ENCODE measurements around the gene TMEM37. TPM values are rescaled to one million over a fixed set of nuclear protein-coding genes. Genes with fewer than 3 reads are reported as not detected.
A peak's percentile ranks its signal among the peaks of the same experiment; 100 is the strongest.

The TMEM37 gene
- total and polyA plus RNA-seq, 9 of the 15 experiments (the other 6 are each of a cell fraction or from before 2014, with no cell fraction given): 0.03 to 0.64 (median 0.31) TPM; not detected in 1

DNA sequence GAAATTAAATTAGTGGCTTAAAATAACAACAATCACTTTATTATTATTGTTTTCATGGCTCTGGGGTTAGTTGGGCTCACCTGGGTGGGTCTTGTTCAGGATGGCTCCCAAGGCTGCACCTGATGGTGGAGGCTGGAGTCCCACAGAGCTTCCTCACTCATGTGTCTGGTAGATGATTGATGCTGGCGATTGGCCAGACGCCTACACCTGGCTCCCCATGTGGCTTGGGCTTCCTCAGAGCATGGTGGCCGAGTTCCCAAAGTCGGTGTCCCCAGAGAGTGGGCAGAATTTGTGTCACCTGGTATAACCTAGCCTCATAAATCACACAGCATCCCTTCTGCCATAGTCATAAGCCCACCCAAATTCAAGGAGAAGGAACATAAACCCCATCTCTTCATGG is 46.7 kb upstream of the TMEM37 start:
- Histone ChIP-seq H4K20me1 (replicated peaks; ENCODE audit: control insufficient read depth, insufficient read depth, low read length) (no peaks in the 10 kb centered on the region), H3K27me3 (ENCODE audit: control insufficient read depth in 2 of 2, insufficient read depth in 2 of 2, low read length in 2 of 2) (peaks cover 4 to 15% of the 10 kb centered on the region in 2 experiments; a peak in 3 of 5 replicates), H3K4me1 (replicated peaks in 1 of 2; ENCODE audit: control insufficient read depth in 2 of 2, insufficient read depth in 2 of 2, low read length in 2 of 2) (peaks cover 0 to 8% of the 10 kb centered on the region in 2 experiments; a peak in 3 of 5 replicates), H3K9me1 (ENCODE audit: control insufficient read depth, insufficient read depth, low read length) (no peaks in the 10 kb centered on the region), H3K9ac (ENCODE audit: insufficient read depth in 1 of 2, low read depth in 2 of 2, low read length in 2 of 2) (no peak overlapping the region), H3K4me2 (ENCODE audit: insufficient read depth, low read length) (no peak overlapping the region), H3K79me2 (ENCODE audit: control insufficient read depth, insufficient read depth, low read length) (no peaks in the 10 kb centered on the region), H3K4me3 (no peak overlapping the region), H3K9me3 (replicated peaks; ENCODE audit: control insufficient read depth, insufficient read depth, low read depth, low read length) (no peaks in the 10 kb centered on the region), H3K27ac (ENCODE audit: extremely low read depth, low read depth, low read length) (no peak overlapping the region), H2AFZ (ENCODE audit: low read depth, low read length) (no peak overlapping the region), H3K36me3 (ENCODE audit: control insufficient read depth, insufficient read depth, low read length) (no peaks in the 10 kb centered on the region)
- FAIRE-seq (no peak), DNase-seq (ENCODE audit: extremely low read depth in 1 of 4, low spot score in 3 of 4) (no peak), ATAC-seq (no peak)
- intact Hi-C loops (cut with micrococcal nuclease) (loop anchor here (5.0 kb wide), 1 partner anchor 68 kb away; no protein-coding TSS in a partner anchor), in situ Hi-C loops (cut with MboI) (no loop called here)
- 3% methylated on average over 4 of the region's 4 CpGs for WGBS (ENCODE audit: insufficient coverage, low coverage, missing lambda C conversion rate)
- ChIA-PET CTCF (ENCODE audit: low intra/inter-chr PET ratio) (no interaction called here), POLR2A (no interaction called here)
- peak in 1 of 3 experiments; percentile 38 for TF ChIP-seq YY1 (IDR thresholded peaks at IDR 0.05; ENCODE audit: borderline replicate concordance in 1 of 3, control insufficient read depth in 1 of 3, extremely low read depth in 1 of 3, insufficient read depth in 3 of 3, insufficient read length in 1 of 3, insufficient replicate concordance in 2 of 3, low read depth in 1 of 3, low read length in 2 of 3)
- TF ChIP-seq, protein P1, sequence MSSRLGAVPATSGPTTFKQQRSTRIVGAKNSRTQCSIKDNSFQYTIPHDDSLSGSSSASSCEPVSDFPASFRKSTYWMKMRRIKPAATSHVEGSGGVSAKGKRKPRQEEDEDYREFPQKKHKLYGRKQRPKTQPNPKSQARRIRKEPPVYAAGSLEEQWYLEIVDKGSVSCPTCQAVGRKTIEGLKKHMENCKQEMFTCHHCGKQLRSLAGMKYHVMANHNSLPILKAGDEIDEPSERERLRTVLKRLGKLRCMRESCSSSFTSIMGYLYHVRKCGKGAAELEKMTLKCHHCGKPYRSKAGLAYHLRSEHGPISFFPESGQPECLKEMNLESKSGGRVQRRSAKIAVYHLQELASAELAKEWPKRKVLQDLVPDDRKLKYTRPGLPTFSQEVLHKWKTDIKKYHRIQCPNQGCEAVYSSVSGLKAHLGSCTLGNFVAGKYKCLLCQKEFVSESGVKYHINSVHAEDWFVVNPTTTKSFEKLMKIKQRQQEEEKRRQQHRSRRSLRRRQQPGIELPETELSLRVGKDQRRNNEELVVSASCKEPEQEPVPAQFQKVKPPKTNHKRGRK (tag; IDR thresholded peaks at IDR 0.05): no peak
- peak; percentile 15 for TF ChIP-seq MEIS2 (IDR thresholded peaks at IDR 0.05; ENCODE audit: partially characterized antibody)
- no TSS peak for BruUV-seq (replicated peaks)

Data from K562 (cell line).